ENCODE data around the gene FAM174C.
A peak's percentile ranks its signal among the peaks of the same experiment; 100 is the strongest.

FAM174C gene

GRCh38 chr19:1321539-1321938, 46.2 kb downstream of the FAM174C start:
- DNase-seq (no peak), ATAC-seq (no peak)

- ATAC-seq (no peak), DNase-seq (no peak)
Measured at GRCh38 chr19:1322198-1322981, 47.1 kb downstream of the FAM174C start.

DNA sequence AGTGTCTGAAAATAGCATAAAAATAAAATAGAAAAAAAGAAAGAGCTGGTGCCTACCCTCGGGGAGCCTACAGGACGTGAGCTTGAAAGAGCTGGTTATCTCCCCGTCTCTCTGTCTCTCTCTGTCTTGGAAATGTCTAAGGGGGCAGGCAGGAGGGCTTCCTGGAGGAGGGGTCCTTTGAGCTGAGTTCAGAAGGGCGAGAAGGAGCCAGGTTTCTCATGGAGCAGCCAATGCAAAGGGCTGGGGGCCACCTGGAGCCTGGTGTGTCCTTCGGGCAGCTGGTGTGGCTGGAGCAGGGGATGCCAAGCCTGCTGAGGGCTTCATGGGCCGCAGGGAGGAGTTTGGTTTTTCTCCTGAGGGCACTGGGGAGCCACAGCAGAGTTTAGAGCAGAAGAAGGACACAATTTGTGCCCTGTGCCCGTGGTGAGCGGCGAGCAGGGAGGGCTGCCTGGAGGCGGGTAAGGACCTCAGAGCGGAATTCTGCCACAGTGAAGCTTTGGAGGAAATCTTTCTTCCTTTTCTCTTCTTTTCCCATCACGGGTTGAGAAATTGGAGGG, 49.0 kb downstream of the FAM174C start:
- no peak for DNase-seq
- no peak for ATAC-seq

DNA sequence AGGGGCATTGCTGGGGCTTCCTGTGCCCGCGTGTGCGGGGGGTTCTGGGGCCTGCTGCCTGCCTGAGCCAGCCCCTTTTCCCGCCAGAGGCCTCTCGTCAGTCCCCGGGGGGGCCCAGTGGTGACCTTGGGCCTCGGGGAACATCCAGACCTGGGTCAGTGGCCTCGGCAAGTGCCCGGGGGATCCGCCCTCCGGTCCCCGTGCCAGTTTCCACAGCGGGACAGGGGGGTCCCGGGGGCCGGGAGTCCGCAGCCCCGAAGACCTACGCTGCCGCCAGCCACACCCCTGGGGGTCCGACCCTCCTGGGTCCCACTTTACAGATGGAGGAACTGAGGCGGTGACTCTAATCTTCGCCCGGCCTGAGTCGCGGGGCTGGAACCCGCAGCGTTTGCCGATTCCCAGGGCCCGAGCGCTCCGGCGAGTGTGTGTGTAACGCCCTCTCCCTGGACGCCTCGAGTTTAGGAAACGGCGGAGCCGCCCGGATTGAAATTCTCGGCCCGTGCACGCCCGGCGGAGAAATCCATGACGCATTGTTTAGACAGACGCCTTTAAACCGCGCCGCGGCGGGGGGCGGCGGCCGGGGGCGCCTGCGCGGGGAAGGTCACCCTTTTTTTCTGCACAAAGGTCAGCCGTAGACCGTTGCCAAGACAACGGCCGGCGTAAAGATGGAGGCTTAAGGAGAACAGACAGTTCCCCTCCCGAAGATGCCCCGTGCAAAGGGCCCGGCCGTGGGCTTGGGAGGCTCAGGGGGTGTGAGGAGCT, 49.7 kb downstream of the FAM174C start:
- ATAC-seq (peak; percentile 73), DNase-seq (peak; percentile 69)

- DNase-seq (no peak), ATAC-seq (no peak)
Measured at GRCh38 chr19:1325568-1326294, 50.4 kb downstream of the FAM174C start.

GRCh38 chr19:1327125-1327524, 51.8 kb downstream of the FAM174C start:
- DNase-seq (no peak), ATAC-seq (no peak)
